ENCODE results near the gene PTPRH.

Gene PTPRH

GRCh38 chr19:55208880-55209692 is at the start of gene PTPRH:
Gene PTPRH (minus strand): TSS chr19:55209501. CDS start chr19:55209433, 68 bp downstream.
- peak; percentile 57 for DNase-seq

GRCh38 chr19:55258476-55258827 is 49.2 kb upstream of the PTPRH start:
- DNase-seq = no peak

GRCh38 chr19:55257461-55258420 is 48.4 kb upstream of the PTPRH start:
- peak; percentile 35 for DNase-seq

GRCh38 chr19:55256562-55257460 is 47.5 kb upstream of the PTPRH start:
- peak; percentile 42 for DNase-seq

- peak; percentile 66 for DNase-seq
These were observed 46.5 kb upstream of the PTPRH start for GRCh38 chr19:55255618-55256423.

- no peak for DNase-seq
These were observed 45.3 kb upstream of the PTPRH start for GRCh38 chr19:55254625-55254977.

GRCh38 chr19:55253842-55254624 is 44.7 kb upstream of the PTPRH start:
- DNase-seq = peak; percentile 90

- DNase-seq = no peak
These were observed 43.7 kb upstream of the PTPRH start for GRCh38 chr19:55252760-55253663.

- DNase-seq = peak; percentile 59
These were observed 42.2 kb upstream of the PTPRH start for GRCh38 chr19:55251341-55252081.

- no peak for DNase-seq
These were observed 41.1 kb upstream of the PTPRH start for GRCh38 chr19:55250262-55251036.

- DNase-seq = no peak
These were observed 40.5 kb upstream of the PTPRH start for GRCh38 chr19:55249841-55250240.

GRCh38 chr19:55248704-55249103 is 39.4 kb upstream of the PTPRH start:
- no peak for DNase-seq

GRCh38 chr19:55248166-55248675 is 38.9 kb upstream of the PTPRH start:
- no peak for DNase-seq

- DNase-seq = peak; percentile 58
These were observed 38.4 kb upstream of the PTPRH start for GRCh38 chr19:55247621-55248099.

- no peak for DNase-seq
These were observed 37.5 kb upstream of the PTPRH start for GRCh38 chr19:55246462-55247451.

- no peak for DNase-seq
These were observed 36.1 kb upstream of the PTPRH start for GRCh38 chr19:55245236-55245904.
